ENCODE measurements around the gene SF3A1.
A peak's percentile ranks its signal among the peaks of the same experiment; 100 is the strongest.

GRCh38 chr22:30297991-30298701, 58.5 kb downstream of the SF3A1 start:
- TF ChIP-seq, protein P1, sequence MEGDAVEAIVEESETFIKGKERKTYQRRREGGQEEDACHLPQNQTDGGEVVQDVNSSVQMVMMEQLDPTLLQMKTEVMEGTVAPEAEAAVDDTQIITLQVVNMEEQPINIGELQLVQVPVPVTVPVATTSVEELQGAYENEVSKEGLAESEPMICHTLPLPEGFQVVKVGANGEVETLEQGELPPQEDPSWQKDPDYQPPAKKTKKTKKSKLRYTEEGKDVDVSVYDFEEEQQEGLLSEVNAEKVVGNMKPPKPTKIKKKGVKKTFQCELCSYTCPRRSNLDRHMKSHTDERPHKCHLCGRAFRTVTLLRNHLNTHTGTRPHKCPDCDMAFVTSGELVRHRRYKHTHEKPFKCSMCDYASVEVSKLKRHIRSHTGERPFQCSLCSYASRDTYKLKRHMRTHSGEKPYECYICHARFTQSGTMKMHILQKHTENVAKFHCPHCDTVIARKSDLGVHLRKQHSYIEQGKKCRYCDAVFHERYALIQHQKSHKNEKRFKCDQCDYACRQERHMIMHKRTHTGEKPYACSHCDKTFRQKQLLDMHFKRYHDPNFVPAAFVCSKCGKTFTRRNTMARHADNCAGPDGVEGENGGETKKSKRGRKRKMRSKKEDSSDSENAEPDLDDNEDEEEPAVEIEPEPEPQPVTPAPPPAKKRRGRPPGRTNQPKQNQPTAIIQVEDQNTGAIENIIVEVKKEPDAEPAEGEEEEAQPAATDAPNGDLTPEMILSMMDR (IDR thresholded peaks at IDR 0.05), result peak; percentile 68
- TF ChIP-seq ZFX (IDR thresholded peaks at IDR 0.05; ENCODE audit: borderline replicate concordance), result no peak

Measured in 22Rv1 (cell line).